Spleen (tissue), 11 donors: ENCODE data around the gene EID1. TPM values are rescaled to one million over a fixed set of nuclear protein-coding genes. Genes with fewer than 3 reads are reported as not detected.

ENCODE experiments used
- DNase-seq: peaks from one replicate; pipeline ENCODE4 v3.0.0-alpha.2; 2020
- H3K27ac ChIP-seq, 8 donors: fragments of 200-600 bp; sonication (generic) in 7 of 8; 1 replicate in 4 of 8; 2 replicates in 4 of 8; pipeline versions ENCODE4 v1.5.0 to v1.8.0; 2016 to 2021; ENCODE audit warnings: inconsistent platforms in 4 of 8, mild to moderate bottlenecking in 4 of 8, moderate library complexity in 1 of 8
- H3K27me3 ChIP-seq, 7 donors: fragments of 200-600 bp; sonication (generic) in 6 of 7; replicated peaks in 1 of 7; 1 replicate in 4 of 7; 2 replicates in 3 of 7; pipeline versions ENCODE4 v1.5.0 to v1.8.0; 2016 to 2021; ENCODE audit warnings: inconsistent platforms in 3 of 7, mild to moderate bottlenecking in 1 of 7
- H3K36me3 ChIP-seq, 6 donors: fragments of 200-600 bp; sonication (generic) in 5 of 6; 1 replicate in 4 of 6; 2 replicates in 2 of 6; pipeline versions ENCODE4 v1.5.0 to v1.8.0; 2016 to 2021; ENCODE audit warnings: inconsistent platforms in 2 of 6
- H3K4me1 ChIP-seq, 6 donors: fragments of 200-600 bp; sonication (generic) in 5 of 6; 1 replicate in 3 of 6; 2 replicates in 3 of 6; pipeline versions ENCODE4 v1.5.0 to v1.8.0; 2016 to 2021; ENCODE audit warnings: inconsistent platforms in 3 of 6
- H3K4me3 ChIP-seq, 8 donors: fragments of 200-600 bp; sonication (generic) in 7 of 8; 1 replicate in 4 of 8; 2 replicates in 4 of 8; pipeline versions ENCODE4 v1.5.0 to v1.8.0; 2016 to 2021; ENCODE audit warnings: inconsistent platforms in 4 of 8, mild to moderate bottlenecking in 4 of 8, moderate library complexity in 2 of 8
- H3K9me3 ChIP-seq, 8 donors: fragments of 200-600 bp; sonication (generic) in 7 of 8; 1 replicate in 4 of 8; 2 replicates in 4 of 8; pipeline versions ENCODE4 v1.5.0 to v1.8.0; 2016 to 2021; ENCODE audit warnings: inconsistent platforms in 4 of 8
- POLR2A ChIP-seq, 3 donors: fragments of 450-650 bp; IDR thresholded peaks; one replicate each; pipeline ENCODE4 v1.5.1; 2017; ENCODE audit warnings: antibody characterized with exemption in 3 of 3, mild to moderate bottlenecking in 1 of 3
- POLR2AphosphoS5 ChIP-seq, 3 donors: sonication (generic); formaldehyde crosslinking; IDR thresholded peaks; one replicate each; pipeline ENCODE4 v1.5.1; 2017; ENCODE audit warnings: antibody characterized with exemption in 3 of 3
- WGBS, 5 donors: extraction: QIAGEN DNeasy Blood & Tissue Kit in 3 of 5; methylation state at CpG; one replicate each; pipeline versions ENCODE4 v1.1.5 to v1.1.7; 2013 to 2018; 5-methylcytosine and 5-hydroxymethylcytosine counted together
- intact Hi-C: fragments of 100-400 bp; cut with DNase I; formaldehyde crosslinking; loops from one replicate; pipeline ENCODE4 v1.15.0; 2023; ENCODE audit warnings: low total_unique reads
- polyA plus RNA-seq, 3 donors: library from polyadenylated mRNA; stranded (reverse); fragments of 200-250 nt; gene quantifications; one replicate each; pipeline ENCODE4 v1.2.1, GENCODE V29; 2013
- total RNA-seq, 7 donors: library from RNA; depleted of rRNA in 3 of 7; stranded (reverse); fragments of >200 nt in 3 of 7; fragmentation: NEBNext Ultra II Directional in 4 of 7; extraction: Animal tissue kit (Norgen Biotek cat#: 25700) in 4 of 7; gene quantifications; one replicate each; pipeline versions ENCODE4 v1.1.0 to v1.2.1, GENCODE V29; 2016 to 2021
- TF ChIP-seq, protein P1 (sequence below), 11 experiments: fragments of 200-600 bp in 7 of 11; fragments of 450-650 bp in 4 of 11; sonication (generic) in 4 of 11; IDR thresholded peaks in 8 of 11; conservative IDR thresholded peaks in 3 of 11; 1 replicate in 7 of 11; 2 replicates in 4 of 11; pipeline versions ENCODE4 v1.4.0 to v1.8.0; 2016 to 2021; ENCODE audit warnings: antibody characterized with exemption in 11 of 11, inconsistent platforms in 4 of 11, mild to moderate bottlenecking in 1 of 11
- donor health status: healthy with polysubstance abuse.
- donor health status: DM: no; HTN: no; CAD: no; lungs with moderate emphysema.
- donor health status: DM: no; HTN: no; CAD: no.
- donor health status: Bipolar disorder and iron deficiency.
- donor health status: healthy.
- donor health status: DM: no; HTN: no; CAD: no.
- donor health status: DM: yes; HTN: yes; CAD: no.

Gene EID1
- total and polyA plus RNA-seq, 10 donors: 68.4 to 171 (median 115) TPM

DNA sequence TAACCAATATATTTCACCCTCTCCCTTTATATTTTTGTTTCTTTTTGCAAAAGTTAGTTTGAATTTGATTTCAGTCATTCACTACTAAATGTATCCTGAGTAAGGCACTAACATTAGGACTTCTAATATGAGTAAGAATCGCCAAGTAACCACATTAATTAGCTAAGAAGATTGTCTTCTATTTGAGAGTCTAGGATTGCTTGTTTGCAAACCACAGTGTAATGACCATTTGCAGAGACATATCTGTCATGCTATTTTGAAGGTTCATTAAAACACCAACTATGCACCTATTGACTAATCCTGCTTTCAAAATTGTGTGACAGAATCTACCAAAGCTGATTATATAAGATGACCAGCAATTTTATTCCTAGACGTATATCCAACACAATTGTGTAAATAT is 5.3 kb upstream of the EID1 start:
- H3K4me3 ChIP-seq: no peak overlapping the region
- H3K4me1 ChIP-seq: peaks cover 0 to 13% (median 3%) of the 10 kb centered on the region in 6 donors
- H3K27ac ChIP-seq: no peak overlapping the region
- intact Hi-C loops: no loop called here
- H3K9me3 ChIP-seq: no peaks in the 10 kb centered on the region
- WGBS, 5 donors: 80 to 97% (median 87%) methylated on average over 2 of the region's 2 CpGs
- no peaks in the 10 kb centered on the region for H3K36me3 ChIP-seq
- DNase-seq: no peak
- TF ChIP-seq POLR2A (IDR thresholded peaks at IDR 0.05) (no peak), POLR2AphosphoS5 (IDR thresholded peaks at IDR 0.05) (no peak)
- TF ChIP-seq, protein P1, sequence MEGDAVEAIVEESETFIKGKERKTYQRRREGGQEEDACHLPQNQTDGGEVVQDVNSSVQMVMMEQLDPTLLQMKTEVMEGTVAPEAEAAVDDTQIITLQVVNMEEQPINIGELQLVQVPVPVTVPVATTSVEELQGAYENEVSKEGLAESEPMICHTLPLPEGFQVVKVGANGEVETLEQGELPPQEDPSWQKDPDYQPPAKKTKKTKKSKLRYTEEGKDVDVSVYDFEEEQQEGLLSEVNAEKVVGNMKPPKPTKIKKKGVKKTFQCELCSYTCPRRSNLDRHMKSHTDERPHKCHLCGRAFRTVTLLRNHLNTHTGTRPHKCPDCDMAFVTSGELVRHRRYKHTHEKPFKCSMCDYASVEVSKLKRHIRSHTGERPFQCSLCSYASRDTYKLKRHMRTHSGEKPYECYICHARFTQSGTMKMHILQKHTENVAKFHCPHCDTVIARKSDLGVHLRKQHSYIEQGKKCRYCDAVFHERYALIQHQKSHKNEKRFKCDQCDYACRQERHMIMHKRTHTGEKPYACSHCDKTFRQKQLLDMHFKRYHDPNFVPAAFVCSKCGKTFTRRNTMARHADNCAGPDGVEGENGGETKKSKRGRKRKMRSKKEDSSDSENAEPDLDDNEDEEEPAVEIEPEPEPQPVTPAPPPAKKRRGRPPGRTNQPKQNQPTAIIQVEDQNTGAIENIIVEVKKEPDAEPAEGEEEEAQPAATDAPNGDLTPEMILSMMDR (IDR thresholded peaks at IDR 0.05 in 8 of 11, conservative IDR thresholded peaks at IDR 0.05 in 3 of 11): no peak
- peaks cover 0 to 12% (median 3%) of the 10 kb centered on the region in 7 donors for H3K27me3 ChIP-seq

DNA sequence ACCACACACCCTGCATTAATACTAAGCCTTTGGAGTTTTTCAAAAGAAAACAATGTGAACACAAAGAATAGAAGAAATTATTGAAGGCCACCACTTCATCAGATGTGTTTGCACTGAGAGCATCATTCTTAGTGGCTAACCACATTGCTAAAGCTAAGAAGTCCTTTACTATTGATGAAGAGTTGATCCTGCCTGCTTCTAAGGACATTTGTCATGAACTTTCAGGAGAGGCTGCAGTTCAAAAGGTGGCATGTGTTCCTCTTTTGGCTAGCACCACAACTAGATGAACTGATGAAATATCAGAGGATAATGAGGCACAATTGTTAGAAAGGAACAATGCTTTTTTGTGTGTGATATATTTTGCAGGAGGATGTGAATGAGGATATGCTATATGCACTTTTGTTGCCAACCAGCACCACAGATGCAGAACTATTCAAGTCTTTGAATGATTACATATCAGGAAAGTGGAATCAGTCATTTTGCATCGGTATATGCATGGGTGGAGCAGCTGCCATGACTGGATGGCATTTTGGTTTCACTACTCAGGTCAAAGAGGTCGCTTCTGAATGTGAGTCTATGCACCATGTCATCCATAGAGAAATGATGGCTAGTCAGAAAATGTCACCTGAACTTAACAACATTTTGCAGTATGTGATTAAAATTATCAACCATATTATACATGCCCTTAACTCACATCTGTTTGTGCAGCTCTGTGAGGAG is 2.5 kb upstream of the EID1 start:
- intact Hi-C loops: no loop called here
- peaks cover 0 to 8% (median 3%) of the 10 kb centered on the region in 7 donors for H3K27me3 ChIP-seq

DNA sequence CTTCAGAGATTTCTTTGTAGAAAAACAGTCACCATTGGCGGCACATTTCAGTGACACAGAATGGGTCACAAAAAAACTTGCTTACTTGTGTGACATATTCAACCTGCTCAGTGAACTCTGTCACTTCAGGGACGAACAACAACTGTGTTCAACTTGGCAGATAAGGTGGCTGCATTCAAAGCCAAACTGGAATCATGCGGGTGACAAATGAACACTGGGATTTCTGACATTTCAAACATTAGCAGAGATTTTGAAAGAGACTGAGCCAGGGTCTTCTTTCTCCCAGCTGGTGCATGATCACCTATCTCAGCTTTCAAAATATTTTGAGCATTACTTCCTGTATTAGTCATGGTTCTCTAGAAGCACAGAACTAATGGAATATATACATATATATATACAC is 1.9 kb upstream of the EID1 start:
- Histone ChIP-seq H3K36me3 (no peaks in the 10 kb centered on the region), H3K9me3 (no peaks in the 10 kb centered on the region), H3K4me3 (no peak overlapping the region), H3K4me1 (peaks cover 6 to 33% (median 22%) of the 10 kb centered on the region in 6 donors), H3K27me3 (peaks cover 0 to 8% (median 3%) of the 10 kb centered on the region in 7 donors), H3K27ac (no peak overlapping the region)
- intact Hi-C loops: no loop called here
- WGBS, 5 donors: 81 to 92% (median 90%) methylated on average over 3 of the region's 3 CpGs
- no peak for DNase-seq
- no peak for TF ChIP-seq POLR2AphosphoS5 (IDR thresholded peaks at IDR 0.05)
- TF ChIP-seq, protein P1 (IDR thresholded peaks at IDR 0.05 in 8 of 11, conservative IDR thresholded peaks at IDR 0.05 in 3 of 11): no peak
- no peak for TF ChIP-seq POLR2A (IDR thresholded peaks at IDR 0.05)

More for the DNA sequence above, 2.5 kb upstream of the EID1 start:
- Histone ChIP-seq H3K9me3 (no peaks in the 10 kb centered on the region), H3K27ac (no peak overlapping the region), H3K4me3 (no peak overlapping the region), H3K4me1 (peaks cover 6 to 28% (median 21%) of the 10 kb centered on the region in 6 donors), H3K36me3 (no peaks in the 10 kb centered on the region)
- TF ChIP-seq POLR2AphosphoS5 (IDR thresholded peaks at IDR 0.05) (no peak), POLR2A (IDR thresholded peaks at IDR 0.05) (no peak)
- TF ChIP-seq, protein P1 (IDR thresholded peaks at IDR 0.05 in 8 of 11, conservative IDR thresholded peaks at IDR 0.05 in 3 of 11): no peak
- WGBS, 5 donors: 49 to 83% (median 73%) methylated on average over 2 of the region's 2 CpGs
- no peak for DNase-seq

DNA sequence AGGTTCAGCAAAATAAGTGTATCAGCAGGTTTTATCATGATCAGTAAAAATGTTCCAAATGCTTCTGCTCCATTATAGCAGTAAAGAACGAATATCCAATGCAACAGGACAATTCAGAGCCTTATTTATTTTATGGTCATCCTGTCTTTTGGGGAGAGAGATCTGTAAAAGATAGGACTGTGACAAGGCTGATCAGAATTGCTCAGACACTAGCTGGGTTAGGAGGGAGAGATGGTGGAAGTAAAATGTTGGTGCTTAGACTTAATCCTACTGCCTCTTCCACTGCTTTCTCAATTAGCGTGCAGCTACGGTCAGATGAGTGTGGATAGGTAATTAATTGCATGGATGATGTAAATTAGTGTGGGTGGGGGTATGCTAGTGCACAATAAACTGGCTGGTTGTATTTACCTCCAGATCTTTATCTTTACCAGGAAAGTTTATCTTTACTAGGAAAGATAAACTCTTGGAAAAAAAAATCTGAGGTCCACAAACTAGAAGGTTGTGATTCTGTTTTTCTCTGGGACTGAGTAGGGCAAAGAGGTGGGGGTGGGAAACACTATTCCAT is 2.2 kb downstream of the EID1 start:
- H3K27ac ChIP-seq: no peak overlapping the region
- no peaks in the 10 kb centered on the region for H3K27me3 ChIP-seq
- TF ChIP-seq POLR2A (IDR thresholded peaks at IDR 0.05) (no peak), POLR2AphosphoS5 (IDR thresholded peaks at IDR 0.05) (no peak)
- TF ChIP-seq, protein P1 (IDR thresholded peaks at IDR 0.05 in 8 of 11, conservative IDR thresholded peaks at IDR 0.05 in 3 of 11): no peak
- H3K4me3 ChIP-seq: peak overlapping the region in 1 of 8 donors; percentile 91
- no peaks in the 10 kb centered on the region for H3K36me3 ChIP-seq
- no peaks in the 10 kb centered on the region for H3K9me3 ChIP-seq
- intact Hi-C loops: no loop called here
- 83 to 94% (median 90%) methylated on average over 3 of the region's 3 CpGs for WGBS, 5 donors
- H3K4me1 ChIP-seq: peaks cover 6 to 33% (median 22%) of the 10 kb centered on the region in 6 donors
- no peak for DNase-seq
